ENCODE measurements around the gene SELENOH.

DNA sequence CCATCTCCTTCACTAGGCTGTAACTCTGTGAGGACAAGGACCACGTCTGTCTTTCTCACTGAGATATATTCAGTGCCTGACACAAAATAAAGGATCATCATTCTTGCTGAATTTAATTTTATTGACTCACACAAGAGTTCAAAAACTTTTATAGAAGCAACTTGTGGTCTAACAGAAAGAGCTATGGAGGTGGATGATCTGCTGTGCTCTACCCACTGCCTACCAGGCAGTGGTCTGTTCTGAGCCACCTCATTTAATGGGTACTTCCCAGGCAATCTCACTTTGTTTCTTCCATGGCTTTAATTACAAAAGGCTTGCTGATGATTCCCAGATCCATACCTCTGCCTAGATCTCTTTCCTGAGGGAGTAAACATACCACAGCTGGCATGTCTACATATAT, 5.6 kb downstream of the SELENOH start:
- TF ChIP-seq, protein P1, sequence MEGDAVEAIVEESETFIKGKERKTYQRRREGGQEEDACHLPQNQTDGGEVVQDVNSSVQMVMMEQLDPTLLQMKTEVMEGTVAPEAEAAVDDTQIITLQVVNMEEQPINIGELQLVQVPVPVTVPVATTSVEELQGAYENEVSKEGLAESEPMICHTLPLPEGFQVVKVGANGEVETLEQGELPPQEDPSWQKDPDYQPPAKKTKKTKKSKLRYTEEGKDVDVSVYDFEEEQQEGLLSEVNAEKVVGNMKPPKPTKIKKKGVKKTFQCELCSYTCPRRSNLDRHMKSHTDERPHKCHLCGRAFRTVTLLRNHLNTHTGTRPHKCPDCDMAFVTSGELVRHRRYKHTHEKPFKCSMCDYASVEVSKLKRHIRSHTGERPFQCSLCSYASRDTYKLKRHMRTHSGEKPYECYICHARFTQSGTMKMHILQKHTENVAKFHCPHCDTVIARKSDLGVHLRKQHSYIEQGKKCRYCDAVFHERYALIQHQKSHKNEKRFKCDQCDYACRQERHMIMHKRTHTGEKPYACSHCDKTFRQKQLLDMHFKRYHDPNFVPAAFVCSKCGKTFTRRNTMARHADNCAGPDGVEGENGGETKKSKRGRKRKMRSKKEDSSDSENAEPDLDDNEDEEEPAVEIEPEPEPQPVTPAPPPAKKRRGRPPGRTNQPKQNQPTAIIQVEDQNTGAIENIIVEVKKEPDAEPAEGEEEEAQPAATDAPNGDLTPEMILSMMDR (IDR thresholded peaks at IDR 0.05; ENCODE audit: poor library complexity) = no peak
- TF ChIP-seq EZH2 (IDR thresholded peaks at IDR 0.05; ENCODE audit: borderline replicate concordance) = no peak

Data from hepatocyte (in vitro differentiated cells).